Islet of Langerhans (tissue), 1 donor: ENCODE measurements around the gene COL11A1.

Source experiments
- FAIRE-seq: peaks from one replicate; lab custom pipeline; 2011; peaks lifted over from hg19 to GRCh38; lab: Jason Lieb, UNC

Gene COL11A1

GRCh38 chr1:102897557-102897956 lies 210.8 kb downstream of the COL11A1 start:
- no peak for FAIRE-seq

GRCh38 chr1:102896771-102897170 lies 211.6 kb downstream of the COL11A1 start:
- FAIRE-seq: no peak

- FAIRE-seq: no peak
These were observed 212.0 kb downstream of the COL11A1 start for GRCh38 chr1:102896286-102896685.

GRCh38 chr1:102891868-102892625 lies 216.3 kb downstream of the COL11A1 start:
- FAIRE-seq: no peak

GRCh38 chr1:102886638-102887037 lies 221.7 kb downstream of the COL11A1 start:
- FAIRE-seq: no peak

- FAIRE-seq: no peak
These were observed 224.1 kb downstream of the COL11A1 start for GRCh38 chr1:102884238-102884637.

- no peak for FAIRE-seq
These were observed 228.8 kb downstream of the COL11A1 start for GRCh38 chr1:102879439-102879993.

GRCh38 chr1:102875756-102876155 lies 232.6 kb downstream of the COL11A1 start:
- no peak for FAIRE-seq

- FAIRE-seq: no peak
These were observed 235.8 kb downstream of the COL11A1 start for GRCh38 chr1:102872526-102872925.

GRCh38 chr1:102872097-102872496 lies 236.2 kb downstream of the COL11A1 start:
- FAIRE-seq: no peak

- FAIRE-seq: no peak
These were observed 244.6 kb downstream of the COL11A1 start for GRCh38 chr1:102863704-102864103.

GRCh38 chr1:102861247-102861646 lies 247.1 kb downstream of the COL11A1 start:
- FAIRE-seq: no peak

GRCh38 chr1:102858695-102859094 lies 249.6 kb downstream of the COL11A1 start:
- no peak for FAIRE-seq

- FAIRE-seq: no peak
These were observed 251.1 kb downstream of the COL11A1 start for GRCh38 chr1:102857251-102857650.

- FAIRE-seq: no peak
These were observed 254.6 kb downstream of the COL11A1 start for GRCh38 chr1:102853701-102854187.

- no peak for FAIRE-seq
These were observed 255.2 kb downstream of the COL11A1 start for GRCh38 chr1:102853136-102853535.

- no peak for FAIRE-seq
These were observed 255.7 kb downstream of the COL11A1 start for GRCh38 chr1:102852613-102853012.

- no peak for FAIRE-seq
These were observed 256.7 kb downstream of the COL11A1 start for GRCh38 chr1:102851616-102852015.

- FAIRE-seq: no peak
These were observed 265.7 kb downstream of the COL11A1 start for GRCh38 chr1:102842606-102843005.

GRCh38 chr1:102840741-102841140 lies 267.6 kb downstream of the COL11A1 start:
- FAIRE-seq: no peak

GRCh38 chr1:102838016-102838415 lies 270.3 kb downstream of the COL11A1 start:
- no peak for FAIRE-seq

GRCh38 chr1:102837551-102837950 lies 270.8 kb downstream of the COL11A1 start:
- no peak for FAIRE-seq

GRCh38 chr1:102836991-102837390 lies 271.3 kb downstream of the COL11A1 start:
- FAIRE-seq: no peak
